GM18909 (cell line): ENCODE measurements around the gene COA6.

Experiments used
- ATAC-seq: cut with Tn5 transposase; IDR thresholded peaks from one replicate; pipeline ENCODE4 v1.9.1; 2021; ENCODE audit warnings: mild to moderate bottlenecking; ENCODE audit not compliant: unreplicated experiment, poor library complexity

COA6 gene

DNA sequence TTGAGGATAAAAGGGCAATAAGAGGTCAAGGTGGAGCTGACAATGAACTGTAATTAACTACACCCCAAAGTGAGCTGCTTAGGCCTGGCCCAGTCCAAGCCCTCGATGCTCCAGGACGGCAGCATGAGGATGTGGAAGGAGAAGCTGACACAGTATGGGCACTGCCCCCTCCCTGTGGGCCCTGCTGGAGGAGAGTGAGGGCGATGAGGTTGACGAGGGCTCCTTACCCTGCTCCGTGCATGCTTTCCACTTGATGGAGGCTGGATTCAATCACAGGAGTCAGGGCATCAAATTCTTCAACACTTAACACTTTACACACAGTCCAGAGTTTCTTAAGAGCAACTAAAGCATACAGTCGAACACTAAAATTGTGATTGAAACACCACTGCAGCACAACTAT lies 32.4 kb downstream of the COA6 start:
- no peak for ATAC-seq

DNA sequence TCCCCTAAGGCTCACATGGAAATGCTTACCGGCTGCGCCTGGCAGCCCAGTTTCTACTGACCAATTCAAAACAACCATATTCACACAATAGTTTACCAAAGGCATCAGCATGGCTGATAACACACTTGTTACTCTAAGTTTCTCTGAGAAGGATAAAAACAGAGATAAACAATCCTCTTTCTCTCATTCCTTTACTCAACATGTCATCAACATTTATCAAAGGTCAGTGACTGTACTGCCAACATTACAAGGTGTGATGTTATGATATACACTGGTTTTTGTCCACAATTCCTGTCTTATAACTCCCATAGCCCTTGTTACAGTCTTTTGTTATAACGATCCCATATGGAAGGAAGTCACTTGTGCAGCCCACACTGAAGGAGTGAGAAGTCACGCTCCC lies 33.6 kb downstream of the COA6 start:
- ATAC-seq = no peak

DNA sequence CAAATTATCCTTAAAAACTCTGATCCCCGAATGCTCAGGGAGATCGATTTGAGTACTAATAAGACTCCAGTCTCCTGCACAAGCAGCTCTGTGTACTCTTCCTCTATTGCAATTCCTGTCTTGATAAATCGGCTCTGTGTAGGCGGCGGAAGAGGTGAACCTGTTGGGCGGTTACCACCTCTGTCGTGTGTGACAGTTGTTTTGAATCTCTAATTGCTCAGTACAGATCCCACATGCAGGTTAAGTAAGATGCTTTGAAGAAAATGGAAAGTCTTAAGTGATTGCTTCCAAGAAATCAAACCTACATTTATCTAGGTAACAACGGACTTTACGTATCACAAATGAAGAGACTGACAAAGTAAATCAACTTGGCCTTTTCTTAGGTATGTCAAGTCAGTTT lies 35.5 kb downstream of the COA6 start:
- ATAC-seq = no peak

DNA sequence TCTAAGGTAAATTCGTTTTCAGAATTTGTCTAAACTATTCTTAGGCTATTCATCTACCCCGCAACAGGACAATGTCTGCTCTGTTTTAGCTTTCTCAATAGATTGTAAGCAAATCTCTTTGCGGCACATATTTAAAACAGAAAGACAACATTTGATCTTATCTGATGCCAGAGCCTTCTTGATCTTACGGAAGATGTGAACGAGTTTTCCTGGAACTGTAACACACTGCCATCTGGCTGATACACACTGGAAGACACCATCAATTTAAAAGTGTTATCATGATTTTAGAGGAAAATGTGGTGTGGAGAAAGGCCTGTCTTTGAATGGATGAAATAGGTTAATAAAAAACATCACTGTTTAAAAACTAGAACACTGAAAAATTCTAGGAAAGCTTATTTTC lies 36.1 kb downstream of the COA6 start:
- ATAC-seq = no peak

DNA sequence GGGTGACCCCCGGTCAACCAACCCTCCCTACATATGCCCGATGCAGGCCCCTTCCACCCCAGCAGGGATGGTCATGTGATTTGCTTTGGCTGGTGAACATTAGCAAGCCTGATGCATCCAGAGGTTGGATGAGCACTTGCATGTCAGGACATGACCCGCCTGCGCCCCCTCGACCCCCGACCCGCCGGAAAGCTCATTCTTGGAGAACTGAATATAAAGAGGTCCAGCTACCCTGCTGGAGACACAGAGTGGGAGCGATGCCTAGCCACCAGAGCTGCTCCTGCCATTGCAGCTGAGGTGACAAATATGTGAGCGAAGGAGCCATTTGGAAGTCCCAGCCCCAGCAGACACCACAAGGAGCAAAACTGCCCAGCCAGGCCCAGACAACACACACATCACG lies 39.6 kb downstream of the COA6 start:
- no peak for ATAC-seq

DNA sequence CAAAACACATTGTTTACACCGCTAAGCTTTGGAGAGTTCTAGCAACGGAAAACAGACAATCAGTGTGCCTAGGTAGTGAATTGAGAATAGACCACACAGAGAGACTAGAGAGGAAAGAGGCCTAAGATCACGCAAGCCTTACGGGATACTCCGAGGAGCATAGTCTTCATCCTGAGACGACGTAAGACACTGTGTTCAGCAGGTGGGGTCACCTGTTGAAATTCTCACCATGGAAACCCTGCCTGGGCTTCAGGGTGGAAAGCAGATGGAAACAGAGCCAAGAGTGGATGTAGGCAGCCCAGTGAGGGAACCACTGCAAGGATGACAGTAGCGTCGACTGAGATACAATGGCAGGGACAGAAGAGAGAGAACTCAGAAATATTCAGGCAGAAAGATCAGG lies 40.2 kb downstream of the COA6 start:
- ATAC-seq = no peak

DNA sequence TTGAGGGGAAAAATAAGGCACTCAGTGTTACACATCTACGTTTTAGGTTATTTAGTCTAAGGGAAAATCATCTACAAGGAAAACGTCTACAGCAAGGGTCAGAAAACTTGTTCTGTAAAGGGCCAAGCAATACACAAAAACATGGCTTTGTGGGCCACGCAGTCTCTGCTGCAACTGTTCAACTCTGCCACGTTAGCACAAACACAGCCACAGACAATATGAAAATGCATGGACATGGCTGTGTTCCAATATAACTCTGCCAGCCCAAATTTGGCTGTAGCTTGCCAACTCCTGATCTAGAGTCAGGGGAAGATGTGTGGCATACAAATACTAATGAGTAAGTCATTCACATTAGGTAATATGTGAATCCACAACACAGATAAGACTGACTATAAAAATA lies 40.7 kb downstream of the COA6 start:
- ATAC-seq = no peak

DNA sequence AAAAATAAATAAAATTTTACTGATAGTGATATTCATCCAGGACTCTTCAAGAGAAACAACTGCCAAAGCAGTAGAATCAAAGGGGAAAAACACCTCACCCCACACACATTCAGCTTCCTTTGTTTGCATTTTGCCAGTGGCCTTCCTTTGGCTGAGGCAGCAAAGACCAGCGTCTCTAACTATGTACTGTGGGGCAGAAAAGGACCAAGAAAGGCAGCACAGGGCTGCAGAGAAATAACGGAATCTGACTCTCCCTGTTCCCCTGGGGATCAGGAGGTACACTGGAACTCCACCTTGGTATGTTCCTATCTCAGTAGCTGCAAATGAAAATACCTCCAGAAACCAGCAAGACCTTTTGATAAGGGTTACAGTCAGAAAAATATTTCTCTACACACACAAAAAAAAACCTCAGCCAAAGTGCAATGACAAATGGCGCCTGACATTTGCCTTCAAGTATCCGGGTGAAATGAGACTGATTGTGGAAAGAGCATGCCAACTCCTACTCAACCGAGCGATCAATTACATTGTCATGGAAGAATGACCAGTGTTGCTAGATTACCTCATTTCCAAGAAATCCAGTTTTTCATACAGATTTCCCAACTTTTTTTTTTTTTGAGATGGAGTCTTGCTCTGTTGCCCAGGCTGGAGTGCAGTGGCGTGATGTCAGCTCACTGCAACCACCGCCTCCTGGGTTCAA lies 54.8 kb downstream of the COA6 start:
- ATAC-seq = no peak

DNA sequence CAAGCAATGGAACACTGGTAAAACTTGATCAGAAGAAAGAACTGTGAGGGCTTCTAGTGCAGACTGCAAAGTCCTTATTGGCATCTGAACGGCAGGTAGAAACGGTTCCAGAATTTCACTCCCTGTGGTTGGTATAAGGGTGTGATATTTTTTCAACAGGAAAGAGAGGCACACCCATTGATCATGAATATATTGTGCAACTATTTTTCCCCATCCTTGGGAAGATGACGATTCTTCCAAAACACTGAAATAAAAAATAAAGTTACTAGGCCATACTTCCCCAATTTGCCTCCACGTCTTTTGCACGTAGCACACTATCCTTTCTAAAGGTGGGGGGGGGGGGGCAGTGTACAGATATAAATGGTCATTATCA lies 56.2 kb downstream of the COA6 start:
- no peak for ATAC-seq

DNA sequence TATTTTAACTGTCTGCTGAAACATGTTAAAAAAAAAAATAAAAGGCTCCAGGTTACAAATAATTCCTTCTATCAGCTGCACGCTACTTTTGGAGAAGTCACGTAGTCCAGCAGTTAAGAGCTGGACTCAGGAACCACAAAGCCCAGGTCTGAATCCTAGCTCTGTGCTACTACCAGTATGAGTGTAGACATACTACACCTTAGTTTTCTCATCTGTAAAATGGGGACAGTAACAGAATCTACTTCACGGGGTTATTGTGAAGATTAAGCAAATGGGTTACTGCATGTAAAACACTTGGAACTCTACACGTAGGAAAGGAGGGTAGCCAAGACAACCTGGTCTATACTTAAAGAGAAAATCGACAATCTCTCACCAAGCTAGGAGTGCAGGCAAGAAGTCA lies 57.4 kb downstream of the COA6 start:
- ATAC-seq = no peak

DNA sequence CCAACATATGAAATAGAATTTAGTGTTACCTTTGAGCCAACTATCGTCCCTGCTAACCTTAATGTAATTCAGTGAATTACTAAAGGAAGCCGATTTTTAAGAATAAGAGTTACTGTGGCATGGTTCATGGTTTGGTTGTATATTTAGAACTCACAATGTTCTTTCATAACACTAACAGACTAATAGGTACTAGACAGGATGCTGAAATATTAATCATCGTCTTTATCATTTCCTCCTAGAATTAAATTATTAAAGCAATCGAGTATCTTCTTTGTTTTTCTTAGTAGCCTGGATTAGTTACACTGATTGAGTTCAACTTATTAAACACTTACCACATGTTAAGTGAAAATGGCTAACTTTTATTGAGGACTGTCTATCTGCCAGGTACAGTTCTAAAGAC lies 58.0 kb downstream of the COA6 start:
- no peak for ATAC-seq

DNA sequence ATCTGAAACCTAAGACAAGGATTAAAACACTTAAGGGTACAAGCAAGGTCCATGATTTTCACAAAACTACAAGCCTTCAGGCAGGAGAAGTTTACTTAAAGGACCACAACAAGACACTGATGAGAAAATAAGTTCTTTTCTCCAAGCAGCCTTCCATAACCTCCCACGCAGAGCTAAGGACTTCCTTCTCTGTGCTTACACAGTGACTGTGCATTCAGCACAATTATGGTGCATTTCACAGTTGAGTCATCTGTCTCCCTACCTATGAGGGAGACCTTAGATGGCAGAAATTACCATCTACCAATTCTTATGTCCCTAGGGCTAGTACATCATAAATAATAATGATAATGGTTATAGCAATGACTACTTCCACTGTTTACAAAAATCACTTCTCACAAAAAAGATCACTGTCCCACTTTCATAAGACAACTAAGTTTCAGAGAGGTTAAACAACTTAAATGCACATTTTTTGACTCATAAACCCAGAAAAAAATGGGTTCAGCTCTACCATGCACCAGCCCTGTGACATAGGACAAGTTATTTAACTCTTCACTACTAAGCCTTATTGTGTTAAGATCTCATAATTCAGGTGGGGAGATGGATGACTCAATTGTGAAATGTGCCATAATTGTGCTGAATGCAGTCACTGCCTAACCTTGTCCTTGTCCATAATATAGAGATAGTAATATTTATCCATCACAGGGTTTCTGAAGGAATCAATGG lies 60.5 kb downstream of the COA6 start:
- ATAC-seq = no peak
